ENCODE results near the gene MEOX2.

MEOX2 gene

GRCh38 chr7:15675379-15675778, 11.1 kb downstream of the MEOX2 start:
- TF ChIP-seq CTCF (conservative IDR thresholded peaks at IDR 0.05; ENCODE audit: low read depth): no peak
- CTCF ChIA-PET: no interaction called here
- POLR2A ChIA-PET (ENCODE audit: low non-redundant PET): no interaction called here
- DNase-seq (ENCODE audit: low spot score): no peak
- H3K27ac ChIP-seq: no peak overlapping the region

- POLR2A ChIA-PET (ENCODE audit: low non-redundant PET): no interaction called here
- no peak overlapping the region for H3K27ac ChIP-seq
- TF ChIP-seq CTCF (conservative IDR thresholded peaks at IDR 0.05; ENCODE audit: low read depth): no peak
- CTCF ChIA-PET: no interaction called here
- DNase-seq (ENCODE audit: low spot score): no peak
These were observed 11.9 kb downstream of the MEOX2 start for GRCh38 chr7:15674586-15674985.

- ChIA-PET CTCF (no interaction called here), POLR2A (ENCODE audit: low non-redundant PET) (no interaction called here)
- no peak overlapping the region for H3K27ac ChIP-seq
- TF ChIP-seq CTCF (conservative IDR thresholded peaks at IDR 0.05; ENCODE audit: low read depth): no peak
- no peak for DNase-seq (ENCODE audit: low spot score)
These were observed 16.9 kb downstream of the MEOX2 start for GRCh38 chr7:15669443-15670090.

- no peak overlapping the region for H3K27ac ChIP-seq
- DNase-seq (ENCODE audit: low spot score): no peak
- CTCF ChIA-PET: no interaction called here
- POLR2A ChIA-PET (ENCODE audit: low non-redundant PET): no interaction called here
- TF ChIP-seq CTCF (conservative IDR thresholded peaks at IDR 0.05; ENCODE audit: low read depth): no peak
These were observed 18.5 kb downstream of the MEOX2 start for GRCh38 chr7:15667991-15668390.

GRCh38 chr7:15662451-15662850, 24.0 kb downstream of the MEOX2 start:
- no peak overlapping the region for H3K27ac ChIP-seq
- TF ChIP-seq CTCF (conservative IDR thresholded peaks at IDR 0.05; ENCODE audit: low read depth): no peak
- POLR2A ChIA-PET (ENCODE audit: low non-redundant PET): no interaction called here
- no peak for DNase-seq (ENCODE audit: low spot score)
- CTCF ChIA-PET: no interaction called here

- POLR2A ChIA-PET (ENCODE audit: low non-redundant PET): no interaction called here
- TF ChIP-seq CTCF (conservative IDR thresholded peaks at IDR 0.05; ENCODE audit: low read depth): no peak
- DNase-seq (ENCODE audit: low spot score): no peak
- CTCF ChIA-PET: no interaction called here
- no peak overlapping the region for H3K27ac ChIP-seq
These were observed 28.2 kb downstream of the MEOX2 start for GRCh38 chr7:15658247-15658646.
